ENCODE measurements around the gene NAP1L4.
A peak's percentile ranks its signal among the peaks of the same experiment; 100 is the strongest.

The NAP1L4 gene

DNA sequence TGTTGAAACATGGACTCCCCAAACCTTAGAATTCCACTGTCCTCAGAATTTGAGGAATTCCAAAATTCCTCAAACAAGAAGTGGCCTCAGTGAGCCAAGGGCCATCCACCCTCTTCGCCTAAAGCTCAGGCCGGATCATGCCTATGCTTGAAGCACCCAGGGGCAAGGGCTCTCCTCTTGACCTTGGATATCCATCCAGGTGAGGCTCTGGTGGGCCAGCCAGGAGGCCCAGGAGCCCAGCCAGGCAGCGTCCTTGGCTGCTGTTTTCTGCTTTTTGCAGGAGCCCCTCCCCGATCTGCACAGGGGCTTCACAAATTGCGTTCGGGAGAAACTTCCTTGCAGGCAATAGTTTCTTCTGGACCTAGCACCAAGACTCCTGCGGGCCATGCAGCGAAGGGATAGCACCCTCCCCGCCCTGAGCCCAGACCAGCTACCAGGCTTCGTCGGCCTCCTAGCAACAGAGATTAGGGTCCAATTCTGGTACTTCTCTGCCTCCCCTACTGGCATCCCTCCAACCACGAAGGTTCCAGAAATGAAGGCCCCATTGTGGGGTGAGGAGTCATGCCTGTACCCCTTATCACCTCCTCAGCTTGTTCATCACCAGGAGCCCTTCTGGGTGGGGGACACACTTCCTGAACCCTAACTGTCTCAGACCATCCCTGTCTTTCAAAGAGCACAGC, 64.9 kb downstream of the NAP1L4 start:
- TF ChIP-seq, protein P1, sequence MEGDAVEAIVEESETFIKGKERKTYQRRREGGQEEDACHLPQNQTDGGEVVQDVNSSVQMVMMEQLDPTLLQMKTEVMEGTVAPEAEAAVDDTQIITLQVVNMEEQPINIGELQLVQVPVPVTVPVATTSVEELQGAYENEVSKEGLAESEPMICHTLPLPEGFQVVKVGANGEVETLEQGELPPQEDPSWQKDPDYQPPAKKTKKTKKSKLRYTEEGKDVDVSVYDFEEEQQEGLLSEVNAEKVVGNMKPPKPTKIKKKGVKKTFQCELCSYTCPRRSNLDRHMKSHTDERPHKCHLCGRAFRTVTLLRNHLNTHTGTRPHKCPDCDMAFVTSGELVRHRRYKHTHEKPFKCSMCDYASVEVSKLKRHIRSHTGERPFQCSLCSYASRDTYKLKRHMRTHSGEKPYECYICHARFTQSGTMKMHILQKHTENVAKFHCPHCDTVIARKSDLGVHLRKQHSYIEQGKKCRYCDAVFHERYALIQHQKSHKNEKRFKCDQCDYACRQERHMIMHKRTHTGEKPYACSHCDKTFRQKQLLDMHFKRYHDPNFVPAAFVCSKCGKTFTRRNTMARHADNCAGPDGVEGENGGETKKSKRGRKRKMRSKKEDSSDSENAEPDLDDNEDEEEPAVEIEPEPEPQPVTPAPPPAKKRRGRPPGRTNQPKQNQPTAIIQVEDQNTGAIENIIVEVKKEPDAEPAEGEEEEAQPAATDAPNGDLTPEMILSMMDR (IDR thresholded peaks at IDR 0.05; ENCODE audit: insufficient read depth, low read depth, low read length, missing control alignments), result no peak
- DNase-seq (ENCODE audit: low read depth), result no peak
- H3K4me3 ChIP-seq (ENCODE audit: low read length), result peak overlapping the region; percentile 70

DNA sequence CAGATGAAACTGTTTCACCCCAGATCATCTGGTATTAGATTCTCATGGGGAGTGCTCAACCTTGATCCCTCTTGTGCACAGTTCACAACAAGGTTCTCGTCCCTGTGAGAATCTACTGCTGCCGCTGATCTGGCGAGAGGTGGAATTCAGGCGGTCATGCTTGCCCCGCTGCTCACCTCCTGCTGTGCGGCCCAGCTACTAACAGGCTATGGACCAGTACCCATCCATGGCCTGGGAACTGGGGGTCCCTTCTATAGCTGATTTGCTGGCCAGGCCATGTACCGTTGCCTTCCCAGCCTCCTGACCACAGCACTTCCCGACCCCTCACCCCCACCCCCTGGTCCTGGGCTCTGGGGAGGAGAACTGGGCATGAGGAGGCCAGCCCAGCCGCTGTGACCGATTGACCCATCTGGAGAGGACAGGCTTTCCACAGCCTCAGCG, 65.5 kb downstream of the NAP1L4 start:
- TF ChIP-seq, protein P1 (IDR thresholded peaks at IDR 0.05; ENCODE audit: insufficient read depth, low read depth, low read length, missing control alignments), result no peak
- no peak overlapping the region for H3K4me3 ChIP-seq (ENCODE audit: low read length)
- DNase-seq (ENCODE audit: low read depth), result no peak

DNA sequence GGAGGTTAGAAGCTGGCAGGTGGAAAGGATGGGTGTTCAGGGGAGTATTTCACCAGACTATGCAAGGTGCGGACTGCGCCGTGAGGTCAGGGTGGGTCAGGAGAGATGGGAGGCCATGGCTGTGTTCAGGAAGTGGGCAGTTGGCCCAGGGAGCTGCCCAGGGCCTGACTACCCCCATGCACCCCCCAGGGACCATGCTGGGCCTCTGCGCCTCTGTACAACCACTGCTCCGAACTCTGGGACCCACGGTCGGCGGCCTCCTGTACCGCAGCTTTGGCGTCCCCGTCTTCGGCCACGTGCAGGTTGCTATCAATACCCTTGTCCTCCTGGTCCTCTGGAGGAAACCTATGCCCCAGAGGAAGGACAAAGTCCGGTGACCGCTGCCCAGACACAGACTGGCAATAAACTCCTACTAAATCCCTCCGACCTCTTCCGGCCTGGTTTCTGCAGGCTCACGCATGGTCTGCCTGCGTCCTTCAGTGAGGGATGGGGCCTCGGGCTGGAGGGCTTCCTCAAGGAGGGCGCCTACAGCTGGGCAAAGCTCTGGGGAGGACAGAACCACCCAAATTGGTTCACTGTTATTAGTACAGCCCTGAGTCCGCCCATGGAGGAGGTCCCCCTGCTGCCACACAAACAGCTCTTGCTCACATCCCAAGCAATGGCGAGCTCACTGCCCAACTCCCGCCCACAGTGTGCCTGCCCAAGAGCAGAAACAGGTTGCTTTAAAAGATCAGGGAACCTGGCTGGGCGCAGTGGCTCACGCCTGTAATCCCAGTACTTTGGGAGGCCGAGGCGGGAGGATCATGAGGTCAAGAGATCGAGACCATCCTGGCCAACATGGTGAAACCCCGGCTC, 67.1 kb downstream of the NAP1L4 start:
- TF ChIP-seq, protein P1 (IDR thresholded peaks at IDR 0.05; ENCODE audit: insufficient read depth, low read depth, low read length, missing control alignments), result no peak
- H3K4me3 ChIP-seq (ENCODE audit: low read length), result no peak overlapping the region
- no peak for DNase-seq (ENCODE audit: low read depth)

DNA sequence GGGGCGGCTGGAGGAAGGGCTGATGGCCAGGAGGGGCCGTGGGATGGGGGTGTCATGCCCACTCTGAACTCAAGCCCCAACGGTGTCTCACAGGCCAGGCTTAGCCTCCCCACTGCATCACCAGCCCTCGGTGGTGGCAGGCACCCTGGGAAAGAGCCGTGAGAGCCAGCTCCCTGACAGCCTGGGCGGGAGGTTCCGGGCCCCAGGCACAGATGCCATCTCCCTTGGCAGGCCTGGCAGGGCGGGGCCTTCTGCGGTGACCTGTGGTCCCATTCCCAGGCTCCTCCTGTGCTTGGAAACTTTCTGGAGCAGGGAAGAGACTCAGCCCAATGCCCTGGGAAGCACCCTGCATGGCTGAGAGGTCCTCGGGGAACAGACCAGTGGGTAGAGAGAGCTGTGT, 67.7 kb downstream of the NAP1L4 start:
- H3K4me3 ChIP-seq (ENCODE audit: low read length), result no peak overlapping the region
- TF ChIP-seq, protein P1 (IDR thresholded peaks at IDR 0.05; ENCODE audit: insufficient read depth, low read depth, low read length, missing control alignments), result no peak
- DNase-seq (ENCODE audit: low read depth), result no peak

DNA sequence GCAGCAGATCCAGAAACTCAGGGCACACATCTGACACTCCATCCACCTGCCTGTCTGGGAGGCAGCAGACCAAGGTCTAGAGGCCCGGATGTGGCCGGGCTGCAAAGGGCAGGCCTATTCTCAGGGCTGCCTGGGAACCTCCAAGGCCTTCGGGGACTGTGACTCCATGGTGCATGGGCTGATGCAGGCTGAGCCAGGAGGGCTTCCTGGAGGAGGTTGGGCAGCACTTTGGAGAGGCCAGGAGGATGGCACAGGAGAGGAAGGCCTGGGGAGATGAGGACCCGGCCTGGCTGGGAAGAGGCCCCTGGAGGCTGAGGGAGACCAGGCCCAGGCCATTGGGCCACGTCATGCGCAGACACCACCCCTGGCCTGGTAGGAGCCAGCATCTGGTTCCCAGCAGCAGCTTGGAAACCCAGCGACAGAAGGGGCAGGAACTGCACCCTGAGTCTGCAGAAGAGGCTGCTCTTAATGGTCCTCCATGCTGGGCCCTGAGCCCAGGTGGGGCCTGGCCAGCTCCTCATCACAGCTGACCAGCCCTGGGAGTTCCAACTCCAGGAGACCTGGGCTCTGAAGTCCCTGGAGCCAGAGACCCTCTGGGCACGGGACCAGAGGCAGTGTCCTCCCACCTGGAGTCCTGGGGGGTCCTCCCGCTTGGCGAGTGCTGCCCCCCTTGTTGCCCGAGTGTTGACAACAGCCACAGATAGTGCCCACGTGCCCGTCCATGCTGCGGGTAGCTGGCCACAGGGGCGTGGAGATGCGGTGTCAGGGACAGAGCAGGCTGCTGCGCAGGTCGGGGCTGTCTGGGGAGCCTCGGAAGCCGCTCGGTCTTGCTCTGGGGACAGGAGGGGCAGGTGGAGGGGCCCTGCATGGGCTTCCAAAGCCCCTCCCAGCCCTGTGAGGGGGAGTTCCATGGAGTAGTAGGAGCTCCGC, 68.4 kb downstream of the NAP1L4 start:
- TF ChIP-seq, protein P1 (IDR thresholded peaks at IDR 0.05; ENCODE audit: insufficient read depth, low read depth, low read length, missing control alignments), result no peak
- DNase-seq (ENCODE audit: low read depth), result no peak
- H3K4me3 ChIP-seq (ENCODE audit: low read length), result no peak overlapping the region

DNA sequence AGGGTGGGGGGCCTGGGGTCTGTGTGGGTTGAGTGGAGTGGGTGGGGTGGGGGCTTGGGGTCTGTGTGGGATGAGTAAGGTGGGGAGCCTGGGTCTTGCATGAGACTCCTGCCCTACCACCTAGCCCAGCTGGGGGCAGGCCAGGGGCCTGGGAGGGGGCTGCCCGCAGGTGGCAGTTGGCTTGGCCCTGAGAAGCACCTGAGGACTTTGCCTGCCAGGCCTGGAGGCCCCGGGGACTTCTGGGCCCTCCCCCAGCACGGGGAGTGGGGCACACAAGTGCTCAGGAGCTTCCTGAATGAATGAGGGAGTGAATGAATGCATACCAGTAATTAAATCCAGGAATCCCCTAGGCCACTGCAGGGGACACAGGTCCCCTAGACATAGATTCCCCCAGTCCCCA, 69.5 kb downstream of the NAP1L4 start:
- H3K4me3 ChIP-seq (ENCODE audit: low read length), result no peak overlapping the region
- TF ChIP-seq, protein P1 (IDR thresholded peaks at IDR 0.05; ENCODE audit: insufficient read depth, low read depth, low read length, missing control alignments), result no peak
- no peak for DNase-seq (ENCODE audit: low read depth)

All from epithelial cell of esophagus (primary cell).